ENCODE results near the gene PON2. TPM values are rescaled to one million over a fixed set of nuclear protein-coding genes. Genes with fewer than 3 reads are reported as not detected.
A peak's percentile ranks its signal among the peaks of the same experiment; 100 is the strongest.
"Not testable (repeated sequence)": the region's sequence is repeated elsewhere in the genome, so short reads cannot be mapped to it uniquely, and the experiment has no call there.

PON2 gene
- total RNA-seq, 2 experiments from 2014 or later: 2.9 to 4.7 TPM

DNA sequence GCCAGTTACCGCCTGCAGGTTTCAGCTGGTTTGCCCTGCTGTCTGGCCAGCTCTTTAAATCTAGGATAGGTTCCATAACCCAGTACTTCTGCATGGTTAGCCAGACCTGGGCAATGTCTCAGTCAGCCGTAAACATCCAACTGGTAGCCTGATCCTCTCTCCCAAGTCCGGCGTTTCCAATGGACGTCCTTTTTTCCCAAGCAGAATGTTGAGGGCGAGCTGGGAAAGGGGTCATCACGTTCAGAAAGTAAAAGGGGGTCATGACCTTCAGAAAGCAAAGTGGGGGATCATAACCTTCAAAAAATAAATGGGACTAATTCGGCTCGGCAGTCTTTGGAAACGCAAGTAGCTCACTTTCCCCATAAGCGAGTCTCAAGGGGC lies 39.1 kb downstream of the PON2 start:
- H3K4me3 Mint-ChIP-seq: peak overlapping the region; percentile 57
- CTCF ChIA-PET: interaction anchor here (0.7 to 2.8 kb wide), 13 partner anchors 9 to 291 kb away, joined by 3 to 18 read pairs (median 3); no protein-coding TSS in a partner anchor
- H3K27me3 Mint-ChIP-seq (ENCODE audit: low read depth): peaks cover 34% of the 10 kb centered on the region
- POLR2A ChIA-PET: no interaction called here
- DNase-seq (no peak), ATAC-seq (no peak)
- no peak overlapping the region for H3K27ac Mint-ChIP-seq
- H3K9me3 Mint-ChIP-seq (ENCODE audit: insufficient read depth): no peaks in the 10 kb centered on the region
- peaks cover 6% of the 10 kb centered on the region for H3K4me1 Mint-ChIP-seq (ENCODE audit: low read depth)
- no peaks in the 10 kb centered on the region for H3K36me3 Mint-ChIP-seq (ENCODE audit: low read depth)

- no peak for DNase-seq
- Mint-ChIP-seq H3K27me3 (ENCODE audit: low read depth) (peaks cover 33% of the 10 kb centered on the region), H3K27ac (no peak overlapping the region), H3K9me3 (ENCODE audit: insufficient read depth) (no peaks in the 10 kb centered on the region), H3K4me3 (no peak overlapping the region), H3K4me1 (ENCODE audit: low read depth) (peaks cover 6% of the 10 kb centered on the region), H3K36me3 (ENCODE audit: low read depth) (no peaks in the 10 kb centered on the region)
- ChIA-PET CTCF (no interaction called here), POLR2A (no interaction called here)
- no peak for ATAC-seq
Measured at GRCh38 chr7:95394370-95394769, 40.5 kb downstream of the PON2 start.

- ChIA-PET POLR2A (no interaction called here), CTCF (no interaction called here)
- no peak for DNase-seq
- peaks cover 3% of the 10 kb centered on the region for H3K4me1 Mint-ChIP-seq (ENCODE audit: low read depth)
- no peak overlapping the region for H3K4me3 Mint-ChIP-seq
- no peaks in the 10 kb centered on the region for H3K36me3 Mint-ChIP-seq (ENCODE audit: low read depth)
- H3K27ac Mint-ChIP-seq: no peak overlapping the region
- H3K9me3 Mint-ChIP-seq (ENCODE audit: insufficient read depth): no peaks in the 10 kb centered on the region
- no peak for ATAC-seq
- H3K27me3 Mint-ChIP-seq (ENCODE audit: low read depth): peaks cover 24% of the 10 kb centered on the region
Measured at GRCh38 chr7:95391761-95392160, 43.1 kb downstream of the PON2 start.

- Mint-ChIP-seq H3K9me3 (ENCODE audit: insufficient read depth) (no peaks in the 10 kb centered on the region), H3K27me3 (ENCODE audit: low read depth) (peaks cover 20% of the 10 kb centered on the region), H3K4me1 (ENCODE audit: low read depth) (no peaks in the 10 kb centered on the region), H3K4me3 (no peak overlapping the region), H3K27ac (no peak overlapping the region), H3K36me3 (ENCODE audit: low read depth) (no peaks in the 10 kb centered on the region)
- ChIA-PET POLR2A (no interaction called here), CTCF (no interaction called here)
- ATAC-seq (no peak), DNase-seq (no peak)
Measured at GRCh38 chr7:95389516-95389915, 45.3 kb downstream of the PON2 start.

GRCh38 chr7:95379457-95379856 lies 55.4 kb downstream of the PON2 start:
- H3K4me1 Mint-ChIP-seq (ENCODE audit: low read depth); H3K27ac Mint-ChIP-seq; H3K36me3 Mint-ChIP-seq (ENCODE audit: low read depth); H3K9me3 Mint-ChIP-seq (ENCODE audit: insufficient read depth); H3K4me3 Mint-ChIP-seq; CTCF ChIA-PET; ATAC-seq; POLR2A ChIA-PET; DNase-seq; H3K27me3 Mint-ChIP-seq (ENCODE audit: low read depth): not testable (repeated sequence)

DNA sequence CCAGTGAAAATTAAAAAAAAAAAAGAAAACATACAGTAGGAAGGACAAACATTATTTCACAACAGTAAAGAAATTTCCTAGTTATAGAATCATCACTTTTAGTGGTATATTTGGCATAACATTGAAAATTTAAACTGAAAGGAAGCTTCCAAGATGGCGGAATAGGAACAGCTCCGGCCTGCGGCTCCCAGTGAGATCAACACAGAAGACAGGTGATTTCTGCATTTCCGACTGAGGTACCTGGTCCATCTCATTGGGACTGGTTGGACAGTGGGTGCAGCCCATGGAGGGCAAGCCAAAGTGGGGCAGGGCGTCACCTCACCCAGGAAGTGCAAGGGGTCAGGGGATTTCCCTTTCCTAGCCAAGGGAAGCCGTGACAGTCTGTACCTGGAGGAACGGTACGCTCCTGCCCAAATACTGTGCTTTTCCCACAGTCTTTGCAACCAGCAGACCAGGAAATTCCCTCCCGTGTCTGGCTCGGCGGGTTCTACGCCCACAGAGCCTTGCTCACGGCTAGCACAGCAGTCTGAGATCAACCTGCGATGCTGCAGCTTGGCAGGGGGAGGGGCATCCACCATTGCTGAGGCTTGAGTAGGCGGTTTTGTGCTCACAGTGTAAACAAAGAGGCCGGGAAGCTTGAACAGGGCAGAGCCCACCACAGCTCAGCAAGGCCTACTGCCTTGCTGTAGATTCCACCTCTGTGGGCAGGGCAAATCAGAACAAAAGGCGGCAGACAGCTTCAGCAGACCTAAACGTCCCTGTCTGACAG lies 58.0 kb downstream of the PON2 start:
- no peak overlapping the region for H3K4me3 Mint-ChIP-seq
- H3K36me3 Mint-ChIP-seq (ENCODE audit: low read depth): no peaks in the 10 kb centered on the region
- no peak overlapping the region for H3K27ac Mint-ChIP-seq
- no peaks in the 10 kb centered on the region for H3K4me1 Mint-ChIP-seq (ENCODE audit: low read depth)
- no peaks in the 10 kb centered on the region for H3K9me3 Mint-ChIP-seq (ENCODE audit: insufficient read depth)
- CTCF ChIA-PET: no interaction called here
- DNase-seq (no peak), ATAC-seq (no peak)
- POLR2A ChIA-PET: interaction anchor here (0.6 kb wide), 1 partner anchor 41 kb away, joined by 3 read pairs; no protein-coding TSS in a partner anchor
- no peaks in the 10 kb centered on the region for H3K27me3 Mint-ChIP-seq (ENCODE audit: low read depth)

GRCh38 chr7:95375591-95376257 lies 59.1 kb downstream of the PON2 start:
- CTCF ChIA-PET: no interaction called here
- ATAC-seq: no peak
- no peaks in the 10 kb centered on the region for H3K4me1 Mint-ChIP-seq (ENCODE audit: low read depth)
- no peak overlapping the region for H3K27ac Mint-ChIP-seq
- H3K36me3 Mint-ChIP-seq (ENCODE audit: low read depth): no peaks in the 10 kb centered on the region
- no peak for DNase-seq
- POLR2A ChIA-PET: no interaction called here
- H3K9me3 Mint-ChIP-seq (ENCODE audit: insufficient read depth): no peaks in the 10 kb centered on the region
- no peaks in the 10 kb centered on the region for H3K27me3 Mint-ChIP-seq (ENCODE audit: low read depth)
- no peak overlapping the region for H3K4me3 Mint-ChIP-seq

- H3K4me3 Mint-ChIP-seq: no peak overlapping the region
- POLR2A ChIA-PET: no interaction called here
- H3K9me3 Mint-ChIP-seq (ENCODE audit: insufficient read depth): no peaks in the 10 kb centered on the region
- no peak overlapping the region for H3K27ac Mint-ChIP-seq
- H3K4me1 Mint-ChIP-seq (ENCODE audit: low read depth): no peaks in the 10 kb centered on the region
- CTCF ChIA-PET: no interaction called here
- DNase-seq: no peak
- no peaks in the 10 kb centered on the region for H3K36me3 Mint-ChIP-seq (ENCODE audit: low read depth)
- peaks cover 7% of the 10 kb centered on the region for H3K27me3 Mint-ChIP-seq (ENCODE audit: low read depth)
- no peak for ATAC-seq
Measured at GRCh38 chr7:95373323-95373722, 61.5 kb downstream of the PON2 start.

DNA sequence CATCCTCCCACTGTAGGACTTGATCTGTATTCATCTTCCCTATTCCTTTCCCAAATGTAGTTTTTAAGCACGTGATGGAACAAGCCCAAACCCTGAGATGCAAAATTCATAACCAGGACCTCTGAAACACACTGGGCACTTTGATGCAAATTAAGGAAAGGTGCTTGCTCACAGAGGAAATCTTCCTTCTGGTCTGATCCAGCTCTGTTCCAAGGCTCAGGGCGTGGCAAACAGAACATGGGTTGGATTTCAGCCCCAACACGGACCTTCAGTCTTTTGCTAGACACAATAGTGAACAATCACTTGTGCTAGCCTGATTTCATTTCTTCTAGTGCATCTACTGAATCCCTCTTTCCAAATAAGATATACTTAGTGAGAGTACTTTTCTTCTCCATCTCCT lies 66.6 kb downstream of the PON2 start:
- Mint-ChIP-seq H3K4me1 (ENCODE audit: low read depth) (no peaks in the 10 kb centered on the region), H3K27ac (no peak overlapping the region), H3K9me3 (ENCODE audit: insufficient read depth) (no peaks in the 10 kb centered on the region), H3K36me3 (ENCODE audit: low read depth) (no peaks in the 10 kb centered on the region), H3K27me3 (ENCODE audit: low read depth) (peaks cover 13% of the 10 kb centered on the region), H3K4me3 (no peak overlapping the region)
- ChIA-PET POLR2A (no interaction called here), CTCF (interaction anchor here (1.2 kb wide), 1 partner anchor 24 kb away, joined by 3 read pairs; no protein-coding TSS in a partner anchor)
- no peak for DNase-seq
- no peak for ATAC-seq

DNA sequence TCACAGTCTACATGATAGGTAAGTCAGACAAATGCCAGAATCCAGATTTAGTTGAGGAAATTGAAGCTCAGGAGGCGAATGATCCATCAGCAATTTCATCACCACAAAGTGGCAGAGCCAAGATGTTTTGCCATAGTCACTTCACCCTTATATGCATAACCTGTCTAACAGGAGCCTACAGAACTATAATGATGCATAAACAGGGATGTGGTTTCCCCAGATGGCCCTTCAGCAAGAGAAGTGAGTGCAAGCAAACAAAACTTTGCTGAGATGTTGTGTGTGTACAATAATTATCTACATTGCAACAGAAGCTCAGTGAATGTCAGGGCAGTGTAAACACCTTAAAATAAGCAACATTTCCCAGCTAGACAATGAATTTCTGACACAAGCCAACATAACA lies 67.2 kb downstream of the PON2 start:
- Mint-ChIP-seq H3K9me3 (ENCODE audit: insufficient read depth) (no peaks in the 10 kb centered on the region), H3K27me3 (ENCODE audit: low read depth) (peaks cover 15% of the 10 kb centered on the region), H3K27ac (no peak overlapping the region), H3K36me3 (ENCODE audit: low read depth) (no peaks in the 10 kb centered on the region), H3K4me1 (ENCODE audit: low read depth) (no peaks in the 10 kb centered on the region), H3K4me3 (no peak overlapping the region)
- DNase-seq: no peak
- POLR2A ChIA-PET: no interaction called here
- no peak for ATAC-seq
- CTCF ChIA-PET: interaction anchor here (1.2 kb wide), 1 partner anchor 23 kb away, joined by 3 read pairs; no protein-coding TSS in a partner anchor

DNA sequence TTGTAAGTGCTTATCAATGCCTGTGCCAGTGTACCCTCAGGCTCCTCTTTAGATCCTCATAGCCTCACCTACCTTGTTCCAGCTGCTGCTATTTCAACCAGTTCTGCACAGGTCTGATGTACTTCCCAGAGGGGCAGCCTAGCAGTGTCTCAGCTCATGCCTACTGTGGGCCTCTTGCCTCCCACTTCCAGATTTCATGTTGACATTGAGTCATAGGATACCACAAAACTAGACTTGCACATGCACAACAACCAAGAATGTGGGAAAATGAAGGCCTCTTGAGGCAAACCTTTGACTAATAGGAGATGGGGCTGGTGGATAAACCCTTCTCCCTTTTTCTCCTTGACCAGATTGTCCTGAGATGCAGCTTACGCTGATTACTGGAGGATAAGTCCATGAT lies 69.7 kb downstream of the PON2 start:
- Mint-ChIP-seq H3K27ac (no peak overlapping the region), H3K4me3 (no peak overlapping the region), H3K9me3 (ENCODE audit: insufficient read depth) (no peaks in the 10 kb centered on the region), H3K4me1 (ENCODE audit: low read depth) (no peaks in the 10 kb centered on the region), H3K27me3 (ENCODE audit: low read depth) (peaks cover 16% of the 10 kb centered on the region), H3K36me3 (ENCODE audit: low read depth) (no peaks in the 10 kb centered on the region)
- POLR2A ChIA-PET: no interaction called here
- CTCF ChIA-PET: no interaction called here
- ATAC-seq (no peak), DNase-seq (no peak)

GRCh38 chr7:95357623-95358022 lies 77.2 kb downstream of the PON2 start:
- DNase-seq (no peak), ATAC-seq (no peak)
- no peak overlapping the region for H3K4me3 Mint-ChIP-seq
- H3K27ac Mint-ChIP-seq: no peak overlapping the region
- H3K4me1 Mint-ChIP-seq (ENCODE audit: low read depth): no peaks in the 10 kb centered on the region
- no peaks in the 10 kb centered on the region for H3K36me3 Mint-ChIP-seq (ENCODE audit: low read depth)
- CTCF ChIA-PET: no interaction called here
- no peaks in the 10 kb centered on the region for H3K9me3 Mint-ChIP-seq (ENCODE audit: insufficient read depth)
- POLR2A ChIA-PET: no interaction called here
- H3K27me3 Mint-ChIP-seq (ENCODE audit: low read depth): peaks cover 7% of the 10 kb centered on the region
